ENCODE data around the gene PLCG2.

- no peak for TF ChIP-seq POLR2A (IDR thresholded peaks at IDR 0.05)
- no peak for TF ChIP-seq CTCF (IDR thresholded peaks at IDR 0.05)
Measured at GRCh38 chr16:81821436-81822128, 42.5 kb downstream of the PLCG2 start.
